K562 (cell line): Measurements from ENCODE around the gene RGS13. TPM values are rescaled to one million over a fixed set of nuclear protein-coding genes. Genes with fewer than 3 reads are reported as not detected.

Experiments used
- ATAC-seq: fragments of 200-7000 bp; cut with Tn5 transposase; 3 replicates; pipeline ENCODE4 v1.9.1; 2020; ENCODE audit warnings: moderate library complexity
- BruUV-seq: library from RNA; stranded (reverse); fragments of 400-500 nt; replicated peaks from 2 replicates; lab custom pipeline; 2021; lab: Mats Ljungman, UMichigan
- CTCF ChIA-PET: fragments of 300-600 bp; formaldehyde crosslinking; extraction: SDS; loops from one replicate; lab custom pipeline; 2021; ENCODE audit warnings: low intra/inter-chr PET ratio; lab: Yijun Ruan, JAX
- POLR2A ChIA-PET: fragments of 300-600, 350-650 bp; sonication (Branson Sonifier 250); formaldehyde crosslinking; extraction: SDS; loops from one replicate; lab custom pipeline; 2021; ENCODE audit warnings: antibody characterized with exemption, inconsistent platforms; lab: Yijun Ruan, JAX
- DNase-seq, 4 experiments: peaks; one replicate each; pipeline versions ENCODE4 v3.0.0 to v3.0.0-alpha.2; 2011 to 2018; ENCODE audit warnings: low spot score in 3 of 4, mixed read lengths in 3 of 4; ENCODE audit errors: extremely low read depth in 1 of 4
- FAIRE-seq: peaks from 2 replicates; lab custom pipeline; 2011; peaks lifted over from hg19 to GRCh38; lab: Jason Lieb, UNC
- H2AFZ ChIP-seq: 2 replicates; pipeline ENCODE4 v1.6.0; 2011; ENCODE audit warnings: low read depth, low read length, control low read depth, inconsistent platforms
- H3K27ac ChIP-seq: fragments of 200-600 bp; 3 replicates; pipeline ENCODE4 v1.8.0; 2011; ENCODE audit warnings: low read depth, mild to moderate bottlenecking, control low read depth, inconsistent platforms, low read length, moderate library complexity, mixed read lengths; ENCODE audit errors: extremely low read depth
- H3K27me3 ChIP-seq, 2 experiments: fragments of 300-600 bp in 1 of 2; 2 replicates in 1 of 2; 3 replicates in 1 of 2; pipeline versions ENCODE4 v1.6.0 to v1.8.0; 2011; ENCODE audit warnings: inconsistent platforms in 2 of 2, low read length in 2 of 2, mild to moderate bottlenecking in 1 of 2, mixed read lengths in 1 of 2, moderate library complexity in 1 of 2; ENCODE audit not compliant: control insufficient read depth in 2 of 2, insufficient read depth in 2 of 2
- H3K36me3 ChIP-seq: fragments of 300-600 bp; 3 replicates; pipeline ENCODE4 v1.8.0; 2011; ENCODE audit warnings: mild to moderate bottlenecking, low read length, inconsistent platforms; ENCODE audit not compliant: control insufficient read depth, insufficient read depth
- H3K4me1 ChIP-seq, 2 experiments: fragments of 200-600 bp in 1 of 2; replicated peaks in 1 of 2; 2 replicates in 1 of 2; 3 replicates in 1 of 2; pipeline versions ENCODE4 v1.5.1 to v1.8.0; 2011; ENCODE audit warnings: inconsistent platforms in 2 of 2, low read length in 2 of 2, mild to moderate bottlenecking in 1 of 2, mixed read lengths in 1 of 2, moderate library complexity in 1 of 2; ENCODE audit not compliant: control insufficient read depth in 2 of 2, insufficient read depth in 2 of 2
- H3K4me2 ChIP-seq: 2 replicates; pipeline ENCODE4 v1.6.1; 2011; ENCODE audit warnings: low read length, control low read depth, inconsistent platforms, mixed read lengths; ENCODE audit not compliant: insufficient read depth
- H3K4me3 ChIP-seq: fragments of 200-600 bp; sonication (generic), shearing (Covaris generic); 2 replicates; pipeline ENCODE4 v1.5.1; 2016; ENCODE audit warnings: control low read depth, inconsistent platforms
- H3K79me2 ChIP-seq: fragments of 200-600 bp; 3 replicates; pipeline ENCODE4 v1.8.0; 2011; ENCODE audit warnings: low read length, inconsistent platforms; ENCODE audit not compliant: control insufficient read depth, insufficient read depth
- H3K9ac ChIP-seq, 2 experiments: 2 replicates each; pipeline versions ENCODE4 v1.6.0 to v1.6.1; 2011; ENCODE audit warnings: low read depth in 2 of 2, low read length in 2 of 2, control low read depth in 1 of 2, inconsistent platforms in 1 of 2, mild to moderate bottlenecking in 1 of 2, mixed read lengths in 1 of 2; ENCODE audit not compliant: insufficient read depth in 1 of 2
- H3K9me1 ChIP-seq: one replicate; pipeline ENCODE4 v1.6.0; 2011; ENCODE audit warnings: inconsistent platforms, mild to moderate bottlenecking, low read length, moderate library complexity; ENCODE audit not compliant: control insufficient read depth, insufficient read depth
- H3K9me3 ChIP-seq: replicated peaks from 2 replicates; pipeline ENCODE4 v1.5.1; 2011; ENCODE audit warnings: low read depth, low read length, inconsistent platforms; ENCODE audit not compliant: control insufficient read depth, insufficient read depth
- H4K20me1 ChIP-seq: replicated peaks from 2 replicates; pipeline ENCODE4 v1.6.1; 2011; ENCODE audit warnings: low read length, inconsistent platforms, mixed read lengths; ENCODE audit not compliant: control insufficient read depth, insufficient read depth
- BRF1 ChIP-seq: IDR thresholded peaks from 3 replicates; pipeline ENCODE4 v1.6.1; 2011; ENCODE audit warnings: borderline replicate concordance, mild to moderate bottlenecking; ENCODE audit not compliant: insufficient read length; ENCODE audit errors: extremely low read depth
- KAT8 ChIP-seq: fragments of 450-650 bp; IDR thresholded peaks from 2 replicates; pipeline ENCODE4 v1.6.1; 2016; ENCODE audit warnings: low read depth, mild to moderate bottlenecking
- LEF1 ChIP-seq: fragments of 450-650 bp; IDR thresholded peaks from 2 replicates; pipeline ENCODE4 v1.6.1; 2016; ENCODE audit warnings: mild to moderate bottlenecking
- MCM5 ChIP-seq: fragments of 450-650 bp; IDR thresholded peaks from 2 replicates; pipeline ENCODE4 v1.6.1; 2016; ENCODE audit warnings: low read depth
- NCOA1 ChIP-seq: fragments of 450-650 bp; IDR thresholded peaks from 2 replicates; pipeline ENCODE4 v1.6.1; 2016; ENCODE audit warnings: low read depth
- RBM22 ChIP-seq: fragments of 200-400 bp; formaldehyde crosslinking; IDR thresholded peaks from 2 replicates; pipeline ENCODE4 v1.6.1; 2018; ENCODE audit warnings: low read length, low read depth; ENCODE audit not compliant: poor library complexity, severe bottlenecking
- SAFB ChIP-seq: fragments of 200-400 bp; formaldehyde crosslinking; IDR thresholded peaks from 2 replicates; pipeline ENCODE4 v1.6.1; 2017; ENCODE audit warnings: low read depth, low read length, borderline replicate concordance
- STAT5A ChIP-seq: IDR thresholded peaks from 2 replicates; pipeline ENCODE4 v1.6.1; 2012; ENCODE audit warnings: low read length, inconsistent platforms, borderline replicate concordance
- TAF7 ChIP-seq: fragments of 450-650 bp; IDR thresholded peaks from 2 replicates; pipeline ENCODE4 v1.6.1; 2016; ENCODE audit warnings: missing genetic modification characterization, missing compliant biosample characterization
- ZKSCAN8 ChIP-seq: fragments of 200-800 bp; sonication (Bioruptor generic); IDR thresholded peaks from 2 replicates; pipeline ENCODE4 v1.6.1; 2016; ENCODE audit warnings: missing genetic modification characterization, missing compliant biosample characterization
- ZNF175 ChIP-seq: fragments of 200-800 bp; sonication (Bioruptor generic); IDR thresholded peaks from 2 replicates; pipeline ENCODE4 v1.6.1; 2016; ENCODE audit warnings: low read depth, mild to moderate bottlenecking, missing genetic modification characterization, missing compliant biosample characterization
- ZNF57 ChIP-seq: fragments of 450-650 bp; formaldehyde crosslinking; IDR thresholded peaks from 2 replicates; pipeline ENCODE4 v1.4.0; 2020; ENCODE audit warnings: mild to moderate bottlenecking, moderate library complexity
- ZNF586 ChIP-seq: fragments of 450-650 bp; formaldehyde crosslinking; conservative IDR thresholded peaks from 2 replicates; pipeline ENCODE4 v1.4.0; 2020; ENCODE audit warnings: mild to moderate bottlenecking, moderate library complexity
- WGBS: fragments of 100-300 bp; shearing (Covaris generic); methylation state at CpG from one replicate; pipeline ENCODE4 v1.1.6; 2016; ENCODE audit warnings: low coverage, mixed read lengths; ENCODE audit not compliant: insufficient coverage; ENCODE audit errors: missing lambda C conversion rate; 5-methylcytosine and 5-hydroxymethylcytosine counted together
- in situ Hi-C: fragments of 300-500 bp; cut with MboI; formaldehyde crosslinking; loops from 4 replicates; pipeline ENCODE4 v1.15.0; 2018; ENCODE audit warnings: inconsistent platforms, mixed read lengths
- intact Hi-C: fragments of 100-400 bp; cut with micrococcal nuclease; formaldehyde crosslinking; loops from 2 replicates; pipeline ENCODE4 v1.14.2; 2022
- polyA plus RNA-seq, 8 experiments: library from polyadenylated mRNA; depleted of rRNA in 4 of 8; stranded (reverse) in 5 of 8; unstranded in 3 of 8; fragments of >200 nt; fragmentation: Nextera tagmentation in 2 of 8; fragmentation: Illumina TruSeq in 1 of 8; extraction: Ambion mirVana in 2 of 8; extraction: Trizol in 1 of 8; gene quantifications; 2 replicates each; pipeline versions ENCODE4 v1.2.1 to v1.2.3, GENCODE V29; 2011 to 2014; ENCODE audit warnings: inconsistent platforms in 1 of 8, missing spikeins in 1 of 8
- total RNA-seq, 7 experiments: library from RNA; depleted of rRNA in 6 of 7; stranded (reverse); fragments of >200 nt in 6 of 7; fragmentation: Illumina TruSeq in 2 of 7; extraction: Trizol in 2 of 7; gene quantifications; 2 replicates each; pipeline versions ENCODE4 v1.2.1 to v1.2.3, GENCODE V29; 2011 to 2021; ENCODE audit warnings: low replicate concordance in 1 of 7
- TF ChIP-seq, protein P1 (sequence below): fragments of 450-650 bp; formaldehyde crosslinking; IDR thresholded peaks from 2 replicates; pipeline ENCODE4 v1.4.0; 2022; ENCODE audit warnings: missing genetic modification characterization
- TF ChIP-seq, protein P2 (sequence below): sonication (generic); formaldehyde crosslinking; IDR thresholded peaks from 2 replicates; pipeline ENCODE4 v1.9.0; 2022; ENCODE audit warnings: mild to moderate bottlenecking, missing genetic modification reagents

The RGS13 gene
- total and polyA plus RNA-seq, 9 of the 15 experiments (the other 6 are each of a cell fraction or from before 2014, with no cell fraction given), result not detected

DNA sequence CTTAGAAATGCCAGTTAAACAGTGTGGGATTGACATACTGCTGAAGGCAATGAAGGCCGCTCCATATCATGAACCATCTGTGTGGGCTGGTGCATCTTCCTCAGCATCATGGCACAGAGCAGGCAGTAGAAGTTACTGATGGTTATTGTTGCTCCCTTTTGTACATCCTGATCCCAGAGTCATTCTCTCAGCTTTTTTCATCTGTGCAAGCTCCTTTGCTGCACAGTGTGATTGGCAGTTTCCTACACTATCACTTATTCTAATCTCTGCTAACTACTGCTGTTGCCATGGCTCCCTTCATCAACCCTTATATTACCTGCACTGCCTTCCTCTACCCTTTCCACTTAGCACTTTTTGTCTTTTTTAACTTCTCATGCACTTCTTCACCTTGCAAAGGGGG is 16.2 kb downstream of the RGS13 start:
- no peaks in the 10 kb centered on the region for H3K36me3 ChIP-seq

DNA sequence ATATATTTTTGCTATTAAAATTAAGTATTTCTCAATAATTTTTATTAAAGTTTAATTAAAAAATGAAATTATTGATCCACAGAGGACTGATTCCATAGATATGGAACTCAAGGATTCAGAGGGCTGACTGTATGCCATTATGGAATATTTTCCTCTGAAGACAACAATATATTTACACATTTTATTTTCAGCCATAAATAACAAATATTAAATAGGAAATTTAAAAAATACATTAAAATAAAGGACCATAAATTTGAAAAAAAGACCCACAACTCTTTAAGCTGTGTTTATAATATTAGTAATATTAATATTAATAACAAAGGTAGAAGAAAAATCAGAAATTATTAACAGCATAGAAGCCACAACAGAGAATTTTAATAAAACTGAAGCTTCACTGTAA is 18.2 kb downstream of the RGS13 start:
- Histone ChIP-seq H2AFZ (no peak overlapping the region), H3K36me3 (no peaks in the 10 kb centered on the region), H3K27me3 (no peaks in the 10 kb centered on the region), H3K4me2 (no peak overlapping the region), H3K4me1 (no peaks in the 10 kb centered on the region), H4K20me1 (no peaks in the 10 kb centered on the region), H3K9me3 (no peaks in the 10 kb centered on the region), H3K9ac (no peak overlapping the region), H3K79me2 (no peaks in the 10 kb centered on the region), H3K9me1 (no peaks in the 10 kb centered on the region), H3K4me3 (no peak overlapping the region), H3K27ac (no peak overlapping the region)
- in situ Hi-C loops (no loop called here), intact Hi-C loops (no loop called here)
- BruUV-seq, result no TSS peak
- DNase-seq (no peak), ATAC-seq (no peak), FAIRE-seq (no peak)
- POLR2A ChIA-PET, result no interaction called here
- CTCF ChIA-PET, result interaction anchor here (0.6 kb wide), 1 partner anchor 315 kb away, joined by 3 read pairs; no protein-coding TSS in a partner anchor
- TF ChIP-seq TAF7 (tag) (no peak), STAT5A (no peak), ZNF57 (CRISPR knock-in tag) (no peak), RBM22 (no peak), ZKSCAN8 (CRISPR knock-in tag) (no peak), KAT8 (no peak), BRF1 (no peak), ZNF175 (CRISPR knock-in tag) (no peak), ZNF586 (CRISPR knock-in tag) (no peak), MCM5 (no peak)

More for the DNA sequence above, 16.2 kb downstream of the RGS13 start:
- H3K9me1 ChIP-seq, result no peaks in the 10 kb centered on the region
- H3K4me2 ChIP-seq, result no peak overlapping the region
- no peaks in the 10 kb centered on the region for H3K27me3 ChIP-seq
- H4K20me1 ChIP-seq, result no peaks in the 10 kb centered on the region
- BruUV-seq, result no TSS peak
- H3K27ac ChIP-seq, result no peak overlapping the region
- H3K4me1 ChIP-seq, result no peaks in the 10 kb centered on the region
- 5% methylated on average over 1 of the region's 1 CpG for WGBS
- H3K9ac ChIP-seq, result no peak overlapping the region
- H3K9me3 ChIP-seq, result no peaks in the 10 kb centered on the region
- POLR2A ChIA-PET, result no interaction called here
- no peak overlapping the region for H3K4me3 ChIP-seq
- in situ Hi-C loops (no loop called here), intact Hi-C loops (no loop called here)
- no peak overlapping the region for H2AFZ ChIP-seq
- FAIRE-seq (no peak), DNase-seq (no peak), ATAC-seq (no peak)
- H3K79me2 ChIP-seq, result no peaks in the 10 kb centered on the region
- TF ChIP-seq, protein P1, sequence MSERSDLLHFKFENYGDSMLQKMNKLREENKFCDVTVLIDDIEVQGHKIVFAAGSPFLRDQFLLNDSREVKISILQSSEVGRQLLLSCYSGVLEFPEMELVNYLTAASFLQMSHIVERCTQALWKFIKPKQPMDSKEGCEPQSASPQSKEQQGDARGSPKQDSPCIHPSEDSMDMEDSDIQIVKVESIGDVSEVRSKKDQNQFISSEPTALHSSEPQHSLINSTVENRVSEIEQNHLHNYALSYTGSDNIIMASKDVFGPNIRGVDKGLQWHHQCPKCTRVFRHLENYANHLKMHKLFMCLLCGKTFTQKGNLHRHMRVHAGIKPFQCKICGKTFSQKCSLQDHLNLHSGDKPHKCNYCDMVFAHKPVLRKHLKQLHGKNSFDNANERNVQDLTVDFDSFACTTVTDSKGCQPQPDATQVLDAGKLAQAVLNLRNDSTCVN (CRISPR knock-in tag), result no peak
- TF ChIP-seq LEF1 (no peak), NCOA1 (no peak), SAFB (no peak)
- TF ChIP-seq, protein P2, sequence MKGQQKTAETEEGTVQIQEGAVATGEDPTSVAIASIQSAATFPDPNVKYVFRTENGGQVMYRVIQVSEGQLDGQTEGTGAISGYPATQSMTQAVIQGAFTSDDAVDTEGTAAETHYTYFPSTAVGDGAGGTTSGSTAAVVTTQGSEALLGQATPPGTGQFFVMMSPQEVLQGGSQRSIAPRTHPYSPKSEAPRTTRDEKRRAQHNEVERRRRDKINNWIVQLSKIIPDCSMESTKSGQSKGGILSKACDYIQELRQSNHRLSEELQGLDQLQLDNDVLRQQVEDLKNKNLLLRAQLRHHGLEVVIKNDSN, result no peak
- CTCF ChIA-PET, result no interaction called here
